B cell (primary cell): ENCODE results near the gene BCOR.

ENCODE experiments used
- EZH2 ChIP-seq: IDR thresholded peaks from 2 replicates; pipeline ENCODE4 v1.6.1; 2012; ENCODE audit warnings: borderline replicate concordance, low read depth, mild to moderate bottlenecking, moderate library complexity, low read length; ENCODE audit not compliant: insufficient read depth, poor library complexity, severe bottlenecking
- TF ChIP-seq, protein P1 (sequence below): fragments of 200-600 bp; IDR thresholded peaks from one replicate; pipeline ENCODE4 v1.8.0; 2022; ENCODE audit warnings: antibody characterized with exemption, mild to moderate bottlenecking

DNA sequence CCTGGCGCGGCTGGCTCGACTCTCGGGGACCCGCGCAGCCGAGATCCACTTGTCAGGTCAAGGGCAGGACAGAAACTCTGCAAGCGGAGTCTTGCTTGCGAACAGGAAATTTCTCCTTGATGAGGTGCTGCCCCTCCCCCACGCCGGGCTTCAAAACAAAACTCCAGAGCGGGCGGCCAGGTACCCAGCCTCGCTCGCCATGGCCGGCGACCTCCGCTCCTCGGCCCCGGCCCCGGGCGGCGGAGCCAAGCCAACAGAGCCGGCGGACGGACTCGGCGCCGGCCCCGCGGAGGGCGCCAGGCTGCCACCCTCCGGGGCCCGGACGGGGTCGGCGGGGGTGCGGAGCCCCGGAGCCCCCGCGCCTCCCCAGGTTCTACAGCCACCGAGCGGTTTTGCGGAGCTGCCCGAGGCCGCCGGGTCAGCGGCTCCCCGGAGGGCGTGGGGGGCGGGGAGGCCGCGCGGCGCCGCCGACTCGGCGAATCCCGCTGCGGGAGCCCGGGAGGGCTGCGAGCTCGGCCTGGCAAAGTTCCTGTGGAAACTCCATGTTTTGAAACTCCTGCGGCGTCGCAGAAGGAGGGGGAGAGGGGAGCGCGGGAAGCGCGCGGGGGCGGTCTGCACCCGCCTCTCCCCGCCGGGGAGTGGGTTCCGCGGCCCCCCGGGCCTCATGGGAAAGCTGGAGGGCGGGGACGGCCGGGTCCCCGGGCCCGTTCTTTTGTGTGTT, 11.7 kb upstream of the BCOR start:
- TF ChIP-seq, protein P1, sequence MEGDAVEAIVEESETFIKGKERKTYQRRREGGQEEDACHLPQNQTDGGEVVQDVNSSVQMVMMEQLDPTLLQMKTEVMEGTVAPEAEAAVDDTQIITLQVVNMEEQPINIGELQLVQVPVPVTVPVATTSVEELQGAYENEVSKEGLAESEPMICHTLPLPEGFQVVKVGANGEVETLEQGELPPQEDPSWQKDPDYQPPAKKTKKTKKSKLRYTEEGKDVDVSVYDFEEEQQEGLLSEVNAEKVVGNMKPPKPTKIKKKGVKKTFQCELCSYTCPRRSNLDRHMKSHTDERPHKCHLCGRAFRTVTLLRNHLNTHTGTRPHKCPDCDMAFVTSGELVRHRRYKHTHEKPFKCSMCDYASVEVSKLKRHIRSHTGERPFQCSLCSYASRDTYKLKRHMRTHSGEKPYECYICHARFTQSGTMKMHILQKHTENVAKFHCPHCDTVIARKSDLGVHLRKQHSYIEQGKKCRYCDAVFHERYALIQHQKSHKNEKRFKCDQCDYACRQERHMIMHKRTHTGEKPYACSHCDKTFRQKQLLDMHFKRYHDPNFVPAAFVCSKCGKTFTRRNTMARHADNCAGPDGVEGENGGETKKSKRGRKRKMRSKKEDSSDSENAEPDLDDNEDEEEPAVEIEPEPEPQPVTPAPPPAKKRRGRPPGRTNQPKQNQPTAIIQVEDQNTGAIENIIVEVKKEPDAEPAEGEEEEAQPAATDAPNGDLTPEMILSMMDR: no peak
- no peak for TF ChIP-seq EZH2
